HAP-1 (cell line): Measurements from ENCODE around the gene ADSL.
"Not testable (repeated sequence)": the region's sequence is repeated elsewhere in the genome, so short reads cannot be mapped to it uniquely, and the experiment has no call there.

Source experiments
- DNase-seq, 2 experiments: peaks; one replicate each; pipeline ENCODE4 v3.0.0-alpha.2; 2016 to 2020; ENCODE audit warnings: low spot score in 2 of 2
- H3K27me3 ChIP-seq: fragments of 250-450 bp; sonication (Bioruptor Pico); 2 replicates; pipeline ENCODE4 v1.5.1; 2020; ENCODE audit warnings: low read depth, mild to moderate bottlenecking, moderate library complexity
- H3K36me3 ChIP-seq: fragments of 250-450 bp; sonication (Bioruptor Pico); replicated peaks from 2 replicates; pipeline ENCODE4 v1.5.1; 2020; ENCODE audit warnings: mild to moderate bottlenecking
- H3K4me1 ChIP-seq: fragments of 250-450 bp; sonication (Bioruptor Pico); 2 replicates; pipeline ENCODE4 v1.5.1; 2020; ENCODE audit warnings: mild to moderate bottlenecking
- H3K4me3 ChIP-seq: fragments of 250-450 bp; sonication (Bioruptor Pico); 2 replicates; pipeline ENCODE4 v1.5.1; 2020; ENCODE audit warnings: mild to moderate bottlenecking, moderate library complexity
- H3K9me3 ChIP-seq: fragments of 250-450 bp; sonication (Bioruptor Pico); 2 replicates; pipeline ENCODE4 v1.5.1; 2020; ENCODE audit warnings: mild to moderate bottlenecking, moderate library complexity
- in situ Hi-C: fragments of 300-500 bp; cut with MboI; formaldehyde crosslinking; loops from 3 replicates; pipeline ENCODE4 v1.14.3; 2020; ENCODE audit warnings: low sequenced_read_pairs, inconsistent platforms, mixed read lengths

Gene ADSL

DNA sequence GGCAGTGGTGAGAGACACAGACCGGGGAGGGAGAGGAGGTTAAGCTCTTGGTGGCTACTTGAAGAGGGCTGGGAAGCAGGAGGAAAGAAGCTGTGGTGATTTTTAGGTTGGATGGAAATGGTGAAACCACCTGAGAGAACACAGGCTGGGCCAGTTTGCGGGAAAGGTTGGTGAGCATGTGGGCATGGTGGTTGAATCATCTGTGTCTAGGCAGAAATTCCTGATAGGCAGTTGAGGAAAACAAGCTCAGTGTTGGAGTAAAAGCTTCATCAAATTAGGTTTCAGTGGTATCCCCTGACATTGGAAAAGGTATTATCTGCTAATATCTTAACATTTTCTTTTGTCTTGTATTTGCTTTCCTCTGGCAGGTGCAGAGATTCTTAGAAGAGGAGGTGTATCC lies 19.8 kb downstream of the ADSL start:
- no peaks in the 10 kb centered on the region for H3K9me3 ChIP-seq
- H3K4me1 ChIP-seq = no peaks in the 10 kb centered on the region
- DNase-seq = no peak
- peaks cover 79% of the 10 kb centered on the region for H3K36me3 ChIP-seq
- no peak overlapping the region for H3K4me3 ChIP-seq
- in situ Hi-C loops = no loop called here
- H3K27me3 ChIP-seq = no peaks in the 10 kb centered on the region

DNA sequence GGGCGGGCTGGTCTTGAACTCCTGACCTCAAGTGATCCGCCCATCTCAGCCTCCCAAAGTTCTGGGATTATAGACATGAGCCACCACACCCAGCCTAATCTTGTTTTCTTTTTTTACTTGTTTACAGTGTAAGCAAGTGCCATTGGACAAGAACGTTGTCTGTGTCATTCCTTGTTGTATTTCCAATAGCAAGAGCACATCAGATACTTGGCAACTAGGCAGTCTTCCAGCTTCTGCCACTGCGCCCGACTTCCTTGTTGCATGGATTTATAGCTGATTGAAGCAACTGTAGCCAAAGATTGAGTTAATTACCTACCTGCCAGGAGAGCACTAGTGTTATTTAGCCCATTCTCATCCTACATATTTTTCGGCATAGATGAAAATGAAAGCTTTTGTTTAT lies 21.0 kb downstream of the ADSL start:
- H3K4me3 ChIP-seq = no peak overlapping the region
- no peaks in the 10 kb centered on the region for H3K9me3 ChIP-seq
- H3K36me3 ChIP-seq = peaks cover 67% of the 10 kb centered on the region
- H3K4me1 ChIP-seq = peaks cover under 1% of the 10 kb centered on the region; the same call in 1 of the 2 replicates
- in situ Hi-C loops = no loop called here
- DNase-seq = no peak
- H3K27me3 ChIP-seq = no peaks in the 10 kb centered on the region

DNA sequence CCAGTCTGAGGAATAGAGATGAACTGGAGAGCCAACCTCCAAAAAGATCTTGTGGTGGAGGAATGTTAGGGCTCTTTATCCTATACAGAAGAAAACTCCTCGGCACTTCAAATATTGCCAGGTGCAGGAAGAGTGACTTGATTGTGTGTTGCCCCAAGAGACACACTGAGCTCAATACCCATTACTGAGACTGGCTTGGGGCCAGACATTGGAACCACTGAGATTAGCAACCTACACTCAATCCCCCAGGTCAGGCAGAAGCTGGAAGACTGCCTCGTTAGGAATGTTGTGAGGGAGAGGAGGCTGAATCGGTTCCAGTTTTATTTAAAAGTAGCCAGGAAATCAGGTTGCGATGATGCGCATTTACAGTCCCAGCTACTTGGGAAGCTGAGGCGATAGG lies 21.7 kb downstream of the ADSL start:
- DNase-seq = no peak
- no peaks in the 10 kb centered on the region for H3K9me3 ChIP-seq
- no peaks in the 10 kb centered on the region for H3K27me3 ChIP-seq
- no peak overlapping the region for H3K4me3 ChIP-seq
- in situ Hi-C loops = no loop called here
- H3K4me1 ChIP-seq = peaks cover 4% of the 10 kb centered on the region; the same call in 1 of the 2 replicates
- H3K36me3 ChIP-seq = peaks cover 67% of the 10 kb centered on the region

DNA sequence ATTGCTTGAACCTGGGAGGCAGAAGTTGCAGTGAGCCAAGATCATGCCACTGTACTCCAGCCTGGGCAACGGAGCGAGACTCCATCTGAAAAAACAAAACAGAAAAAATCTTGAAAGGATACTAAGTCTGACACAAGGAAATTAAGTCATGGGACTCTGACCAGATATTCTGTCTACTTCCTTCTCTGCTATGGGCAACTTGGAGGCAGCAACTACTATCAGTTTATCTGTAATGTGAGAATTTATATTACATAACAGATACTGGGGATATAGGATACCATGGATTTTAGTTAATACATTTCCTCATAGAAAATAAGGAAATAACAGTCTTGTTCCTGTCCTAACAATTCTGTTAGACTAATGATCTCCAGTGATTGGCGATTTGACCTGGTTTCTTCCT lies 22.5 kb downstream of the ADSL start:
- Histone ChIP-seq H3K4me1 (peaks cover 4% of the 10 kb centered on the region; the same call in 1 of the 2 replicates), H3K9me3 (no peaks in the 10 kb centered on the region), H3K4me3 (no peak overlapping the region), H3K36me3 (peaks cover 63% of the 10 kb centered on the region), H3K27me3 (no peaks in the 10 kb centered on the region)
- in situ Hi-C loops = no loop called here
- DNase-seq = no peak

DNA sequence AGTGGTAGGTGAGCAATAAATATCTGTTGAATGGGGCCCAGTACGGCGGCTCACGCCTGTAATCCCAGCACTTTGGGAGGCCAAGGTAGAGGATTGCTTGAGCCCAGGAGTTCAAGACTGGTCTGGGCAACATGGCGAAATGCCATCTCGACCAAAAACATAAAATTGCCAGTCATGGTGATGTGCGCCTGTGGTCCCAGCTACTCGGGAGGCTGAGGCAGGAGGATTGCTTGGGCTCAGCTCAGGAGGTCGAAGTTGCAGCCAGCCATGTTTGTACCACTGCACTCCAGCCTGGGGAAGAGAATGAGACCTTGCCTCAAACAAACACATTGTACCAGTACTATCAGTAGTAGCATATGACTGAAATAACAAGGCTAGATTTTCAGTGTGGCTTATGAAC lies 28.3 kb downstream of the ADSL start:
- Histone ChIP-seq H3K27me3 (no peaks in the 10 kb centered on the region), H3K9me3 (no peaks in the 10 kb centered on the region), H3K36me3 (peaks cover 15% of the 10 kb centered on the region), H3K4me1 (peaks cover 4% of the 10 kb centered on the region; the same call in 1 of the 2 replicates), H3K4me3 (no peak overlapping the region)
- no peak for DNase-seq
- in situ Hi-C loops = no loop called here

DNA sequence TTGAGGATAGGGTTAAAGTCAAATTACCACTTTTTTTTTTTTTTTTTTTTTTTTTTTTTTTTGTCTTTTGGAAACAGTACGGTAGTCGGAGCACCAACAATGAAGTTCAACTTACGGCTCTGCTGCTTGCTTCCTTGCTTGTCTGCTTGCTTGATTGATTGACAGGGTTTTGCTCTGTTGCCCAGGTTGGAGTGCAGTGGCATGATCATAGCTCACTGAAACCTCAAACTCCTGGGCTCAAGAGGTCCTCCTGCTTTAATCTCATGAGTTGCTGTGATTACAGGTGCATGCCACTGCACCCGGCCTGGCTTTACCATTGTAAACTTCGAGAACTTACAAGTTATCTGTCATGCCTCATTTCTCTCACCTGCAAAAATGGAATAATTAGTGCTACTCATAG lies 29.8 kb downstream of the ADSL start:
- in situ Hi-C loops = no loop called here

DNA sequence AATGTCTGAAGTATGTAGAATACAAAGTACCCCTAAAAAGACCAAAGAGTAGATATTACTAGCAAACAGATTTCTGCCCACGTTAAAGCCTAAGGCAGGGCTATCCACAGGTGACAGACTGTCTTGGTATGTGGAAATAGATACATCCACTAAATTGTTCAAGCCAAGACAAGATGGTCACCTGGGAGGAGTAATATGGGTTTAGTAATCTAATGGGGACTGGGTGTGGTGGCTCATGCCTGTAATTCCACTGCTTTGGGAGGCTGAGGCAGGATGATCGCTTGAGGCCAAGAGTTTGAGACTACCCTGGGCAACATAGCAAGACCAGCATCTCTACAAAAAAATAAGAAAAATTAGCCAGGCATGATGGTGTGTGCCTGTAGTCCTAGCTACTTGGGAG lies 31.6 kb downstream of the ADSL start:
- H3K27me3 ChIP-seq = no peaks in the 10 kb centered on the region
- in situ Hi-C loops = no loop called here
- no peaks in the 10 kb centered on the region for H3K4me1 ChIP-seq
- H3K36me3 ChIP-seq = peaks cover 1% of the 10 kb centered on the region; the same call in 1 of the 2 replicates
- no peak overlapping the region for H3K4me3 ChIP-seq
- no peak for DNase-seq
- H3K9me3 ChIP-seq = no peaks in the 10 kb centered on the region

More for the DNA sequence above, 29.8 kb downstream of the ADSL start:
- Histone ChIP-seq H3K4me3 (no peak overlapping the region), H3K27me3 (no peaks in the 10 kb centered on the region), H3K36me3 (peaks cover 8% of the 10 kb centered on the region), H3K9me3 (no peaks in the 10 kb centered on the region), H3K4me1 (peaks cover 4% of the 10 kb centered on the region; the same call in 1 of the 2 replicates)
- DNase-seq = no peak

DNA sequence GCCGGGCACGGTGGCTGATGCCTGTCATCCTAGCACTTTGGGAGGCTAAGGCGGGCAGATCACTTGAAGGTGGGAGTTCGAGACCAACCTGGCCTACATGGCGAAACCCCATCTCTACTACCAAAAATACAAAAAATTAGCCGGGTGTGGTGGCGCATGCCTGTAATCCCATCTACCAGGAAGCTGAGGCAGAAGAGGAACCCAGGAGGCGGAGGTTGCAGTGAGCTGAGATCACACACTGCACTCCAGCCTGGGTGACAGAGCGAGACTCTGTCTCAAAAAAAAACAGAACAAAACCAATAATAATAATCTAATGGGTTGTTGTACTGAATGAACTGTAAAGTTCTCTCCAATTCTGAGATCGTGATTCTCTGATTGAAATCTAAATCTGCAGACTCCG lies 32.1 kb downstream of the ADSL start:
- H3K27me3 ChIP-seq, H3K4me1 ChIP-seq, in situ Hi-C loops, H3K36me3 ChIP-seq, DNase-seq, H3K4me3 ChIP-seq, H3K9me3 ChIP-seq: not testable (repeated sequence)

GRCh38 chr22:40381461-40381860 lies 35.2 kb downstream of the ADSL start:
- no peaks in the 10 kb centered on the region for H3K9me3 ChIP-seq
- no peaks in the 10 kb centered on the region for H3K27me3 ChIP-seq
- in situ Hi-C loops = no loop called here
- DNase-seq = no peak
- no peak overlapping the region for H3K4me3 ChIP-seq
- H3K36me3 ChIP-seq = no peaks in the 10 kb centered on the region
- no peaks in the 10 kb centered on the region for H3K4me1 ChIP-seq

DNA sequence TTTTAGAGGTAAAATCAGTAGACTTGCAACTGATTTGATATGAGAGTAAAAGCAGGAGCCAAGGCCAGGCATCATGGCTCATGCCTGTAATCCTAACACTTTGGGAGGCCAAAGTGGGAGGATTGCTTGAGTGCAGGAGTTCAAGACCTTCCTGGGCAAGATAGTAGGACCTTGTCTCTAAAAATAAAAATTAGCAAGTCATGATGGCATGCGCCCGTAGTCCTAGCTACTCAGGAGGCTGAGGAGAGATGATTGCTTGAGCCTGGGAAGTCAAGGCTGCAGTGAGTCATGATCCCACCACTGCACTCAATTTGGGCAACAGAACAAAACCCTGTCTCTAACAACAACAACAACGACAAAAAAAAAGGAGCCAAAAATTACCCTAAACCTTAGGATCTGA lies 37.6 kb downstream of the ADSL start:
- Histone ChIP-seq H3K9me3 (no peaks in the 10 kb centered on the region), H3K27me3 (no peaks in the 10 kb centered on the region), H3K36me3 (no peaks in the 10 kb centered on the region), H3K4me1 (no peaks in the 10 kb centered on the region), H3K4me3 (no peak overlapping the region)
- in situ Hi-C loops = no loop called here
- no peak for DNase-seq

GRCh38 chr22:40385036-40385782 lies 38.9 kb downstream of the ADSL start:
- no peaks in the 10 kb centered on the region for H3K27me3 ChIP-seq
- no peaks in the 10 kb centered on the region for H3K36me3 ChIP-seq
- H3K4me3 ChIP-seq = no peak overlapping the region
- in situ Hi-C loops = no loop called here
- H3K4me1 ChIP-seq = no peaks in the 10 kb centered on the region
- DNase-seq = no peak
- H3K9me3 ChIP-seq = no peaks in the 10 kb centered on the region

DNA sequence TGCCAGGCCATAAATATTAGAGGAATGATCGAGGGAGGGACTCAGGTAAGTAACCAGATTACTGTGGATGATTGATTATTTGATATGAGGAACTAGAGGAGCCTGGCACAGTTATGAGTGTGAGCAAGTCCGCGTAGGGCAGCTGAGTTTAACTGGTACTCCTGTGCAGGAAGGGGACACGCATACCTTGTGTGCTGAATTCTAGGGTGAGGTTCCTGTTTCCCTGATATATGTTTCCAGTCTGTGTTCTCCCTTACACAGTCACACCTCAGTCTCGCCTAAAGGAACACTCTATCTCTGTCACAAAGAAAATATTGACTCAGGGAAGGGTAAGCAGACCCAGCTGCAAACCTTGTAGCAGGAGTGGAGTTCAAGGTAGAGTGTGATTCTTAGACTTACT lies 41.4 kb downstream of the ADSL start:
- Histone ChIP-seq H3K27me3 (no peaks in the 10 kb centered on the region), H3K36me3 (no peaks in the 10 kb centered on the region; the same call in 1 of the 2 replicates), H3K9me3 (no peaks in the 10 kb centered on the region), H3K4me3 (no peak overlapping the region), H3K4me1 (no peaks in the 10 kb centered on the region)
- in situ Hi-C loops = no loop called here
- DNase-seq = no peak

DNA sequence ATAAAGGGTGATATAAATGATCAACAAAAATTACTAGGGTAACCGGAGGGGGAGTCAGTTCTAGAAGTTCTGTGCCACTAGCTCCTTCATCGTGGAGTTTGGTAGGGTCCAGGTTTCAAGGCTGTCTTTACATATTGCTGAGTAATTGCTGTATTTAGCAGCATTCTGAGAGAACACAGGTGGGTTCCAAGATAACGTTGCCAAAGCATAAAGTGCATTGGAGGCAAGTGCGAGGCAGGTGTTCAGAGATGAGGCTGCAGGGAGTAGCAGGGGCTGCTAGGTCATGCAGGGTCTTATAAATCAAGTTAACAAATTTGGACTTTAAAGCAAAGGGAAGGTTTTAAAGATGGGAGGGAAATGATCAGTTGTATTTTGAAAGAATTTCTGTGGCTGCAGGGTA lies 41.9 kb downstream of the ADSL start:
- Histone ChIP-seq H3K36me3 (no peaks in the 10 kb centered on the region; the same call in 1 of the 2 replicates), H3K9me3 (no peaks in the 10 kb centered on the region), H3K27me3 (no peaks in the 10 kb centered on the region), H3K4me3 (no peak overlapping the region), H3K4me1 (no peaks in the 10 kb centered on the region)
- in situ Hi-C loops = no loop called here
- no peak for DNase-seq

DNA sequence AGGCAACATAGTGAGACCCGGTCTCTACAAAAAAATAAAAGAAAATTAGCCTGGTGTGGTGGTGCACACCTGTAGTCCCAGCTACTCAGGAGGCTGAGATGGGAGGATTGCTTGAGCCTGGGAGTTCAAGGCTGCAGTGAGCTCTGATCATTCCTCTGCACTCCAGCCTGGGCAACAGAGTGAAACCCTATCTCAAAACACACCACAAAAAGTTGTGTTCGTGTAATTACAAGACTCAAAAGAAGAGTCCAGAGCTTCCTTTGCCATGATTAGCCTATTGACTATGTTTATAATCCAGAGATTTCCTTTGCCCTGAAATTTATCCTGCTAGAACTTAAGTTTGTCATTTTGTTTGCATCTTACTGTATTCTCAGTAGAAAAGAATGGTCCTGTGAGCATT lies 45.1 kb downstream of the ADSL start:
- no peak for DNase-seq
- H3K9me3 ChIP-seq = no peaks in the 10 kb centered on the region
- no peak overlapping the region for H3K4me3 ChIP-seq
- in situ Hi-C loops = no loop called here
- no peaks in the 10 kb centered on the region for H3K4me1 ChIP-seq
- no peaks in the 10 kb centered on the region for H3K27me3 ChIP-seq
- H3K36me3 ChIP-seq = peaks cover 5% of the 10 kb centered on the region

DNA sequence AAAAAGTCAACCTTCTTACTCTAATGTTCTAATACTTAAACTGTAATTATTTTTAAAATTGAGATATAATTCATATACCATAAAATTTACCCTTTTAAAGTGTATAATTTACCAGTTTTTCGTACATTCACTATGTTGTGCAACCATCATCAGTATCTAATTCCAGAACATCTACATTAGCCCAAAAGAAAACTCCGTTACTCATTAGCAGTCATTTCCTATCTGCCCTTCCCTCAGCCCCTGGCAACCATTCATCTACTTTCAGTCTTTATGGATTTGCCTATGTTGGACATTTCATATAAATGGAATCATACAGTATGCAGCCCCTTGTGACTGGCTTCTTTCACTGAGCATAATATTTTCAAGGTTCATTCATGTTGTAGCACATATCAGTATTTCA lies 46.3 kb downstream of the ADSL start:
- no peaks in the 10 kb centered on the region for H3K27me3 ChIP-seq
- no peaks in the 10 kb centered on the region for H3K4me1 ChIP-seq
- no peaks in the 10 kb centered on the region for H3K9me3 ChIP-seq
- no peak overlapping the region for H3K4me3 ChIP-seq
- in situ Hi-C loops = no loop called here
- no peak for DNase-seq
- peaks cover 5% of the 10 kb centered on the region for H3K36me3 ChIP-seq
